Endothelial cell (in vitro differentiated cells): ENCODE data around the gene KCTD14. TPM values are rescaled to one million over a fixed set of nuclear protein-coding genes. Genes with fewer than 3 reads are reported as not detected.

Experiments used
- DNase-seq: peaks from one replicate; pipeline ENCODE4 v3.0.0; 2021; ENCODE audit warnings: low spot score
- H3K27ac Mint-ChIP-seq: one replicate; pipeline ENCODE4 v1.8.0; 2021; ENCODE audit warnings: mixed read lengths, inconsistent platforms; ENCODE audit not compliant: unreplicated experiment
- H3K27me3 Mint-ChIP-seq: one replicate; pipeline ENCODE4 v1.8.0; 2021; ENCODE audit warnings: mild to moderate bottlenecking, moderate library complexity, mixed read lengths, inconsistent platforms; ENCODE audit not compliant: unreplicated experiment
- H3K36me3 Mint-ChIP-seq: one replicate; pipeline ENCODE4 v1.8.0; 2021; ENCODE audit warnings: mild to moderate bottlenecking, low read depth, mixed read lengths, inconsistent platforms; ENCODE audit not compliant: unreplicated experiment
- H3K4me1 Mint-ChIP-seq: one replicate; pipeline ENCODE4 v1.8.0; 2021; ENCODE audit warnings: mild to moderate bottlenecking, mixed read lengths, inconsistent platforms; ENCODE audit not compliant: unreplicated experiment
- H3K4me3 Mint-ChIP-seq: one replicate; pipeline ENCODE4 v1.8.0; 2021; ENCODE audit warnings: mild to moderate bottlenecking, mixed read lengths, inconsistent platforms; ENCODE audit not compliant: unreplicated experiment
- H3K9me3 Mint-ChIP-seq: one replicate; pipeline ENCODE4 v1.8.0; 2021; ENCODE audit warnings: mixed read lengths, inconsistent platforms; ENCODE audit not compliant: unreplicated experiment
- total RNA-seq: library from RNA; stranded (reverse); fragmentation: NEBNext Ultra II Directional; extraction: Animal tissue kit (Norgen Biotek cat#: 25700); gene quantifications from one replicate; pipeline ENCODE4 v1.2.1, GENCODE V29; 2021; ENCODE audit not compliant: unreplicated experiment
- TF ChIP-seq, protein P1 (sequence below): fragments of 200-600 bp; sonication (generic); IDR thresholded peaks from one replicate; pipeline ENCODE4 v1.5.0; 2021; ENCODE audit warnings: antibody characterized with exemption; ENCODE audit not compliant: unreplicated experiment

KCTD14 gene
- total RNA-seq, 1 donor from 2014 or later = 0.97 TPM

GRCh38 chr11:78010304-78010703, 12.8 kb downstream of the KCTD14 start:
- no peak overlapping the region for H3K27ac Mint-ChIP-seq
- TF ChIP-seq, protein P1, sequence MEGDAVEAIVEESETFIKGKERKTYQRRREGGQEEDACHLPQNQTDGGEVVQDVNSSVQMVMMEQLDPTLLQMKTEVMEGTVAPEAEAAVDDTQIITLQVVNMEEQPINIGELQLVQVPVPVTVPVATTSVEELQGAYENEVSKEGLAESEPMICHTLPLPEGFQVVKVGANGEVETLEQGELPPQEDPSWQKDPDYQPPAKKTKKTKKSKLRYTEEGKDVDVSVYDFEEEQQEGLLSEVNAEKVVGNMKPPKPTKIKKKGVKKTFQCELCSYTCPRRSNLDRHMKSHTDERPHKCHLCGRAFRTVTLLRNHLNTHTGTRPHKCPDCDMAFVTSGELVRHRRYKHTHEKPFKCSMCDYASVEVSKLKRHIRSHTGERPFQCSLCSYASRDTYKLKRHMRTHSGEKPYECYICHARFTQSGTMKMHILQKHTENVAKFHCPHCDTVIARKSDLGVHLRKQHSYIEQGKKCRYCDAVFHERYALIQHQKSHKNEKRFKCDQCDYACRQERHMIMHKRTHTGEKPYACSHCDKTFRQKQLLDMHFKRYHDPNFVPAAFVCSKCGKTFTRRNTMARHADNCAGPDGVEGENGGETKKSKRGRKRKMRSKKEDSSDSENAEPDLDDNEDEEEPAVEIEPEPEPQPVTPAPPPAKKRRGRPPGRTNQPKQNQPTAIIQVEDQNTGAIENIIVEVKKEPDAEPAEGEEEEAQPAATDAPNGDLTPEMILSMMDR = no peak
- no peak for DNase-seq
- H3K9me3 Mint-ChIP-seq = no peaks in the 10 kb centered on the region
- no peaks in the 10 kb centered on the region for H3K4me1 Mint-ChIP-seq
- H3K4me3 Mint-ChIP-seq = no peak overlapping the region
- H3K27me3 Mint-ChIP-seq = peaks cover 1% of the 10 kb centered on the region
- no peaks in the 10 kb centered on the region for H3K36me3 Mint-ChIP-seq

- H3K27me3 Mint-ChIP-seq = peaks cover 1% of the 10 kb centered on the region
- TF ChIP-seq, protein P1 = no peak
- H3K4me1 Mint-ChIP-seq = no peaks in the 10 kb centered on the region
- no peak for DNase-seq
- no peak overlapping the region for H3K4me3 Mint-ChIP-seq
- H3K36me3 Mint-ChIP-seq = no peaks in the 10 kb centered on the region
- no peaks in the 10 kb centered on the region for H3K9me3 Mint-ChIP-seq
- no peak overlapping the region for H3K27ac Mint-ChIP-seq
Observed at GRCh38 chr11:78009062-78009461, 14.0 kb downstream of the KCTD14 start.

GRCh38 chr11:78000193-78000592, 22.9 kb downstream of the KCTD14 start:
- H3K9me3 Mint-ChIP-seq = no peaks in the 10 kb centered on the region
- no peaks in the 10 kb centered on the region for H3K27me3 Mint-ChIP-seq

DNA sequence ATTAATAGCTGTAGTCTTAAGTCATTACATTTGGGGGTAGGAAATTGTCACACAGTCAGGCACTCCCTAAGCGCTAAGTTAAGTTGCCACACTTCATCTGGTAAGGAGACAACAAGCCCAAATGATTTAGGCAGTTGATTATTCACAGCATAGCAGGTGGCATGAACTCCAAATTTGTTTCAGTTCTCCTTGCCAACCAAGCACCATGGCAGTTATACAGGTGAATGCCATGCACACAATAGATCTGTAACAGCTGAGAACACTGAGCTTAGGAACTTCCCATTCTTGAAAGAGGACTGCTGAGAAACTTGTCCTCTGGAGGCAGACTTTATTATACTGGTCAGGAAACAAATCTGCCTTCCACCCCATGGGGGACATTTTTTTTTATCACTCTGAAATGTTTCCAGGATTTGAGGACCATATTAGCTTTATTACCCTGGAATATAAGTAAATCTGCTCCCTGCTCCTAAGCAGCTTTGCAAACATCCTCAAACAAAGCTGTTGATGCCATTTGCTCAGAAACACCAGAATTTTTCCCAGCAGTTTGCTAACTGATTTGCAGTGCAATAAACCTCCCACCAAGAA, 23.5 kb downstream of the KCTD14 start:
- no peak for DNase-seq
- no peaks in the 10 kb centered on the region for H3K27me3 Mint-ChIP-seq
- no peaks in the 10 kb centered on the region for H3K4me1 Mint-ChIP-seq
- H3K9me3 Mint-ChIP-seq = no peaks in the 10 kb centered on the region
- H3K4me3 Mint-ChIP-seq = no peak overlapping the region
- H3K36me3 Mint-ChIP-seq = no peaks in the 10 kb centered on the region
- TF ChIP-seq, protein P1 = no peak
- H3K27ac Mint-ChIP-seq = no peak overlapping the region

More at GRCh38 chr11:78000193-78000592, 22.9 kb downstream of the KCTD14 start:
- Mint-ChIP-seq H3K4me1 (no peaks in the 10 kb centered on the region), H3K36me3 (no peaks in the 10 kb centered on the region), H3K4me3 (no peak overlapping the region), H3K27ac (no peak overlapping the region)
- peak; percentile 46 for DNase-seq
- TF ChIP-seq, protein P1 = peak; percentile 73

- Mint-ChIP-seq H3K4me1 (peaks cover 12% of the 10 kb centered on the region), H3K36me3 (no peaks in the 10 kb centered on the region), H3K27me3 (no peaks in the 10 kb centered on the region), H3K4me3 (peak within 1 kb of the TSS; percentile 97), H3K27ac (peak within 1 kb of the TSS; percentile 89), H3K9me3 (no peaks in the 10 kb centered on the region)
- peak; percentile 95 for DNase-seq
- TF ChIP-seq, protein P1 = no peak
Observed at GRCh38 chr11:77994434-77995362, 28.4 kb downstream of the KCTD14 start, which contains the start of gene INTS4. Gene INTS4 (minus strand): TSS chr11:77994668. CDS start chr11:77994643, 25 bp downstream.
